SH-SY5Y (cell line): ENCODE data around the gene FNIP2.

Experiments used
- GATA2 ChIP-seq: IDR thresholded peaks from 2 replicates; pipeline ENCODE4 v1.6.1; 2011; ENCODE audit warnings: mild to moderate bottlenecking, low read depth, low read length
- GATA3 ChIP-seq: IDR thresholded peaks from 2 replicates; pipeline ENCODE4 v1.6.1; 2011; ENCODE audit warnings: low read depth, mild to moderate bottlenecking, low read length, moderate library complexity

GRCh38 chr4:158783785-158784184 lies 15.0 kb downstream of the FNIP2 start:
- TF ChIP-seq GATA2 (no peak), GATA3 (no peak)
